ENCODE measurements around the gene SRGN. TPM values are rescaled to one million over a fixed set of nuclear protein-coding genes. Genes with fewer than 3 reads are reported as not detected.

The SRGN gene
- total RNA-seq, 1 experiment from 2014 or later: 0.32 TPM

DNA sequence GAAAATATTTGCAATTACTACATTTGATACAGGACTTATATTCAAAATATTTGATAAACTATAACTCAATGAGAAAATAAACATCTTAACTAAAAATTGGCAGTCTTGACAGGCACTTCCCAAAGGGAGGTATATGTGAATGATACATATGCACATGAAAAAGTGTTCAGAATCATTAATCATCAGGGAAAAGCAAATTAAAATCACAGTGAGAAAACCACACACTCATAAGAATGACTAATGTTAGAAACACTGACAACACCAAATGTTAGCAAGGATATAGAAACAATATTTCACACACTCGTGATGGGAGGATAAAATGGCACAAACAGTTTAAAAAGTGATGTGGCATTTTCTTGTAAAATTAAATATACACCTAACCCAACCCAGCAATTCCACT lies 32.0 kb downstream of the SRGN start:
- intact Hi-C loops (cut with micrococcal nuclease; ENCODE audit: unreplicated experiment): loop anchor here (5.0 kb wide), 1 partner anchor 57 kb away; no protein-coding TSS in a partner anchor
- POLR2A ChIA-PET (ENCODE audit: low non-redundant PET): no interaction called here

DNA sequence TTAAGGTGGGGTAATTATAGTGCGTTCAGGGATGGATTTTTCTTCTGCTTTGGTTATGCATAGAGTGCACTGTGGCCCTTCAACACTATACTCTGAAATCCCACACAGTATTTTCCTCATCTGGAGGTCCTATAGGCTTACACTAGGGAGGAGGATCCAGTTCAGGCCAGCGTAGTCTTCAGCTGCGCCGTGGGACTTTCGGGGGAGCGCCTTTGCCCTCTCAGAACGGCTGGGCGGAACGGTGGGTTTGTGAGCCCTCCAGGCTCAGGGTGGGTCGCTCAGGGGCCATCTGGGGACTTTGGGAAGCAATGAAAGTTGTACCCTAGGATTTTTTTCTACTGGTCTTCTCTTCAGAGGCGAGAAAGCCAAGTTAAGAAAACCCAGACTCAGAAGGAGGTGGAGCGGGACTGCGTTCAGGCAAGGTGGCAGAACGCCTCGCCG lies 35.4 kb downstream of the SRGN start:
- H3K27me3 ChIP-seq (replicated peaks; ENCODE audit: insufficient read depth, low read depth, low read length, poor library complexity): no peaks in the 10 kb centered on the region
- TF ChIP-seq EZH2 (IDR thresholded peaks at IDR 0.05; ENCODE audit: borderline replicate concordance, low read depth, low read length, poor library complexity, severe bottlenecking): no peak
- TF ChIP-seq, protein P1, sequence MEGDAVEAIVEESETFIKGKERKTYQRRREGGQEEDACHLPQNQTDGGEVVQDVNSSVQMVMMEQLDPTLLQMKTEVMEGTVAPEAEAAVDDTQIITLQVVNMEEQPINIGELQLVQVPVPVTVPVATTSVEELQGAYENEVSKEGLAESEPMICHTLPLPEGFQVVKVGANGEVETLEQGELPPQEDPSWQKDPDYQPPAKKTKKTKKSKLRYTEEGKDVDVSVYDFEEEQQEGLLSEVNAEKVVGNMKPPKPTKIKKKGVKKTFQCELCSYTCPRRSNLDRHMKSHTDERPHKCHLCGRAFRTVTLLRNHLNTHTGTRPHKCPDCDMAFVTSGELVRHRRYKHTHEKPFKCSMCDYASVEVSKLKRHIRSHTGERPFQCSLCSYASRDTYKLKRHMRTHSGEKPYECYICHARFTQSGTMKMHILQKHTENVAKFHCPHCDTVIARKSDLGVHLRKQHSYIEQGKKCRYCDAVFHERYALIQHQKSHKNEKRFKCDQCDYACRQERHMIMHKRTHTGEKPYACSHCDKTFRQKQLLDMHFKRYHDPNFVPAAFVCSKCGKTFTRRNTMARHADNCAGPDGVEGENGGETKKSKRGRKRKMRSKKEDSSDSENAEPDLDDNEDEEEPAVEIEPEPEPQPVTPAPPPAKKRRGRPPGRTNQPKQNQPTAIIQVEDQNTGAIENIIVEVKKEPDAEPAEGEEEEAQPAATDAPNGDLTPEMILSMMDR (conservative IDR thresholded peaks at IDR 0.05; ENCODE audit: low read depth, low read length): no peak; the same call in 1 of the 2 replicates
- peaks cover 4% of the 10 kb centered on the region for H3K4me1 ChIP-seq (ENCODE audit: insufficient read depth, low read length, poor library complexity, severe bottlenecking)
- BruUV-seq (replicated peaks): TSS peak; percentile 97
- peak overlapping the region; percentile 98 for H3K4me3 ChIP-seq (ENCODE audit: low read depth, low read length, poor library complexity, severe bottlenecking)
- H3K27ac ChIP-seq (ENCODE audit: low read depth, low read length, poor library complexity, severe bottlenecking): peak overlapping the region; percentile 92
- peak; percentile 77 for DNase-seq (ENCODE audit: low spot score)
- no peaks in the 10 kb centered on the region for H3K9me3 ChIP-seq (ENCODE audit: low read depth, low read length, poor library complexity, severe bottlenecking)
- ChIA-PET CTCF (interaction anchor here (0.6 kb wide), 1 partner anchor 23 kb away, joined by 3 read pairs; no protein-coding TSS in a partner anchor), POLR2A (ENCODE audit: low non-redundant PET) (no interaction called here)
- no peaks in the 10 kb centered on the region for H3K36me3 ChIP-seq (ENCODE audit: insufficient read depth, low read length, poor library complexity, severe bottlenecking)
- intact Hi-C loops (cut with micrococcal nuclease; ENCODE audit: unreplicated experiment): loop anchor here (5.0 kb wide), 1 partner anchor 54 kb away; no protein-coding TSS in a partner anchor

More for the DNA sequence above, 32.0 kb downstream of the SRGN start:
- no peaks in the 10 kb centered on the region for H3K36me3 ChIP-seq (ENCODE audit: insufficient read depth, low read length, poor library complexity, severe bottlenecking)
- no peaks in the 10 kb centered on the region for H3K27me3 ChIP-seq (replicated peaks; ENCODE audit: insufficient read depth, low read depth, low read length, poor library complexity)
- no peaks in the 10 kb centered on the region for H3K9me3 ChIP-seq (ENCODE audit: low read depth, low read length, poor library complexity, severe bottlenecking)
- DNase-seq (ENCODE audit: low spot score): no peak
- H3K4me1 ChIP-seq (ENCODE audit: insufficient read depth, low read length, poor library complexity, severe bottlenecking): peaks cover 4% of the 10 kb centered on the region
- no peak overlapping the region for H3K27ac ChIP-seq (ENCODE audit: low read depth, low read length, poor library complexity, severe bottlenecking)
- no TSS peak for BruUV-seq (replicated peaks)
- TF ChIP-seq, protein P1 (conservative IDR thresholded peaks at IDR 0.05; ENCODE audit: low read depth, low read length): no peak
- TF ChIP-seq EZH2 (IDR thresholded peaks at IDR 0.05; ENCODE audit: borderline replicate concordance, low read depth, low read length, poor library complexity, severe bottlenecking): no peak
- no peak overlapping the region for H3K4me3 ChIP-seq (ENCODE audit: low read depth, low read length, poor library complexity, severe bottlenecking)
- CTCF ChIA-PET: no interaction called here

DNA sequence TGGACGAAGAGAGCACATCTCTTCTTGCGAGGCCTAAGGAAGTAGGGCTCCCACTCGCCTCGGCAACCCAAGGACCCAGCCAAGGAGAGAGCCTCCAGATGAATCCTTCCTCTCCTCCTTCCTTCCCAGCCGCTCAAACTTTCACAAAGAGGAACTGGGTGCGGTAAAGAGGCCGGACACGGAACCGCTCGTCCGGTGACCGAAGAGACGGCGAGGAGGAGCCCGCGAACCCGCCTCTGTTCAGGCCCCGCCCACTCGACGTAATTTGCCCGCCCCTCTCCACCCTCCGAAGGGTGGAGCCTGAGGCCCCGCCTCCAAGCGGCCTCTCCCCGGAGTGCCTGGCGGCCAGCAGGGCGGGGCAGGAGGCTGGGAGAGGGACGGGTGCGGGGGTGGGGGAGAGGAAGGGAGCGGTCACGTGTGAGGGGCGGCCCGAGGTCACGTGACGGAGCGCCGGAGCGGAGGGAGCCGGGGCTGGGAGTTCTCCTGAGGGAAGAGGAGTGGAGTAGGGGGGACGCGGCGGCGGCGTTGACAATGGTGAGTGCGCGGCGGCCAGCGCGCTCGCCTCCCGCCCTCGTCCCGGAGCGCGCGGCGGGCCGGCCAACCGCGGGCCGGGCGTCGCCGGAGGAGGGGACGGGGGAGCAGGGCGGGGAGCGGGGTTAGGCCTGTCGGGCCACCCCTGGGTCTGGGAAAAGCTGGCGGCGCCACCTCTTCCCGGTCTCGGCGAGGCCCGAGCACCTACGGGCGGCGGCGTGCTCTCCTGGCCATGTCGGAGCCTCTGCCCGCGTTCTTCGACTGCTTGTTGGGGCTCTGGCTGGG lies 36.1 kb downstream of the SRGN start, which contains the start of gene VPS26A:
Gene VPS26A, plus strand, starts transcription at position 432 of the 816 bp plus-strand sequence. Its CDS starts 100 bp downstream, at position 532.
- BruUV-seq (replicated peaks): no TSS peak
- H3K4me3 ChIP-seq (ENCODE audit: low read depth, low read length, poor library complexity, severe bottlenecking): peak within 1 kb of the TSS; percentile 98
- CTCF ChIA-PET: interaction anchor here (0.6 kb wide), 1 partner anchor 23 kb away, joined by 3 read pairs; no protein-coding TSS in a partner anchor
- peaks cover 4% of the 10 kb centered on the region for H3K4me1 ChIP-seq (ENCODE audit: insufficient read depth, low read length, poor library complexity, severe bottlenecking)
- no peaks in the 10 kb centered on the region for H3K9me3 ChIP-seq (ENCODE audit: low read depth, low read length, poor library complexity, severe bottlenecking)
- H3K27me3 ChIP-seq (replicated peaks; ENCODE audit: insufficient read depth, low read depth, low read length, poor library complexity): no peaks in the 10 kb centered on the region
- TF ChIP-seq, protein P1 (conservative IDR thresholded peaks at IDR 0.05; ENCODE audit: low read depth, low read length): peak; percentile 56; the same call in 1 of the 2 replicates
- no peak for TF ChIP-seq EZH2 (IDR thresholded peaks at IDR 0.05; ENCODE audit: borderline replicate concordance, low read depth, low read length, poor library complexity, severe bottlenecking)
- H3K36me3 ChIP-seq (ENCODE audit: insufficient read depth, low read length, poor library complexity, severe bottlenecking): no peaks in the 10 kb centered on the region
- intact Hi-C loops (cut with micrococcal nuclease; ENCODE audit: unreplicated experiment): loop anchor here (5.0 kb wide), 1 partner anchor 53 kb away; no protein-coding TSS in a partner anchor
- DNase-seq (ENCODE audit: low spot score): peak; percentile 99
- POLR2A ChIA-PET (ENCODE audit: low non-redundant PET): no interaction called here
- H3K27ac ChIP-seq (ENCODE audit: low read depth, low read length, poor library complexity, severe bottlenecking): peak within 1 kb of the TSS; percentile 92

Measured in A673 (cell line).